CD8-positive, alpha-beta memory T cell (primary cell): ENCODE data around the gene SPAG6. TPM values are rescaled to one million over a fixed set of nuclear protein-coding genes. Genes with fewer than 3 reads are reported as not detected.

Source experiments
- CTCF ChIA-PET: fragments of 350-600 bp; sonication (Branson Sonifier 250); formaldehyde crosslinking; loops from one replicate; lab custom pipeline; 2021; ENCODE audit warnings: antibody characterized with exemption; lab: Charles Lee
- POLR2A ChIA-PET: fragments of 350-600 bp; sonication (Branson Sonifier 250); formaldehyde crosslinking; loops from one replicate; lab custom pipeline; 2021; ENCODE audit warnings: antibody characterized with exemption; lab: Charles Lee
- DNase-seq, 5 donors: peaks; one replicate each; pipeline versions ENCODE4 v3.0.0 to v3.0.0-alpha.2; 2020 to 2022; ENCODE audit warnings: mixed read lengths in 1 of 5
- H3K27ac ChIP-seq: one replicate; pipeline ENCODE4 v1.7.0; 2013; ENCODE audit warnings: low read depth, mild to moderate bottlenecking, low read length, moderate library complexity
- H3K27me3 ChIP-seq: 2 replicates; pipeline ENCODE4 v1.7.0; 2013; ENCODE audit warnings: low read length, mild to moderate bottlenecking; ENCODE audit not compliant: insufficient read depth, poor library complexity, severe bottlenecking
- H3K36me3 ChIP-seq: 2 replicates; pipeline ENCODE4 v1.7.0; 2013; ENCODE audit warnings: mild to moderate bottlenecking, low read length, moderate library complexity; ENCODE audit not compliant: insufficient read depth
- H3K4me1 ChIP-seq: 2 replicates; pipeline ENCODE4 v1.7.0; 2013; ENCODE audit warnings: mild to moderate bottlenecking, low read length, moderate library complexity; ENCODE audit not compliant: insufficient read depth
- H3K4me3 ChIP-seq: 2 replicates; pipeline ENCODE4 v1.7.0; 2013; ENCODE audit warnings: mild to moderate bottlenecking, low read length
- H3K9me3 ChIP-seq: 2 replicates; pipeline ENCODE4 v1.7.0; 2013; ENCODE audit warnings: mild to moderate bottlenecking, low read length
- H3K27ac Mint-ChIP-seq, 8 donors: one replicate each; pipeline ENCODE4 v1.8.0; 2020 to 2021; ENCODE audit warnings: mixed read lengths in 8 of 8, mild to moderate bottlenecking in 6 of 8, inconsistent platforms in 3 of 8, moderate library complexity in 3 of 8
- H3K27me3 Mint-ChIP-seq, 2 donors: one replicate each; pipeline ENCODE4 v1.8.0; 2020 to 2021; ENCODE audit warnings: mixed read lengths in 2 of 2, mild to moderate bottlenecking in 1 of 2, moderate library complexity in 1 of 2
- H3K36me3 Mint-ChIP-seq, 3 donors: one replicate each; pipeline ENCODE4 v1.8.0; 2020 to 2021; ENCODE audit warnings: mixed read lengths in 3 of 3, inconsistent platforms in 1 of 3, mild to moderate bottlenecking in 1 of 3
- H3K4me1 Mint-ChIP-seq, 3 donors: one replicate each; pipeline ENCODE4 v1.8.0; 2020 to 2021; ENCODE audit warnings: mixed read lengths in 3 of 3, inconsistent platforms in 1 of 3, mild to moderate bottlenecking in 1 of 3
- H3K4me3 Mint-ChIP-seq, 7 donors: one replicate each; pipeline ENCODE4 v1.8.0; 2020 to 2021; ENCODE audit warnings: mixed read lengths in 7 of 7, mild to moderate bottlenecking in 6 of 7, moderate library complexity in 4 of 7, inconsistent platforms in 2 of 7
- H3K9me3 Mint-ChIP-seq, 5 donors: one replicate each; pipeline ENCODE4 v1.8.0; 2020 to 2022; ENCODE audit warnings: mixed read lengths in 5 of 5, mild to moderate bottlenecking in 3 of 5, moderate library complexity in 2 of 5, inconsistent platforms in 1 of 5
- polyA plus RNA-seq: library from polyadenylated mRNA; unstranded; fragments of 300-500 nt; fragmentation: Illumina TruSeq; gene quantifications from one replicate; pipeline ENCODE4 v1.2.3, GENCODE V29; 2021
- total RNA-seq, 2 experiments: library from RNA; stranded (reverse); gene quantifications; one replicate each; pipeline ENCODE4 v1.2.3, GENCODE V29; 2021

SPAG6 gene
- total and polyA plus RNA-seq, 3 experiments from 2014 or later: 0.22 TPM; not detected in 2

GRCh38 chr10:22319547-22319979, 25.7 kb upstream of the SPAG6 start:
- H3K9me3 ChIP-seq: no peaks in the 10 kb centered on the region
- H3K4me1 Mint-ChIP-seq: peaks cover 45 to 72% (median 72%) of the 10 kb centered on the region in 3 donors
- H3K4me1 ChIP-seq: peaks cover 50% of the 10 kb centered on the region
- H3K4me3 Mint-ChIP-seq: peak overlapping the region; percentile 88 to 98 (median 92)
- peaks cover 9 to 38% of the 10 kb centered on the region in 2 donors for H3K27me3 Mint-ChIP-seq
- peak overlapping the region in 6 of 8 donors; percentile 78 to 98 (median 92) for H3K27ac Mint-ChIP-seq
- no peak for DNase-seq
- peak overlapping the region; percentile 35 for H3K4me3 ChIP-seq
- H3K36me3 Mint-ChIP-seq: peaks cover 0 to 20% (median 0%) of the 10 kb centered on the region in 3 donors
- peaks cover 20% of the 10 kb centered on the region for H3K27me3 ChIP-seq
- H3K36me3 ChIP-seq: no peaks in the 10 kb centered on the region
- CTCF ChIA-PET: interaction anchor here (1.0 to 1.5 kb wide), 2 partner anchors 13 to 117 kb away, joined by 3 read pairs; no protein-coding TSS in a partner anchor
- peak overlapping the region; percentile 44 for H3K27ac ChIP-seq
- POLR2A ChIA-PET: interaction anchor here (1.4 to 1.7 kb wide), 2 partner anchors 16 to 21 kb away, joined by 4 to 9 read pairs; no protein-coding TSS in a partner anchor
- H3K9me3 Mint-ChIP-seq: peaks cover 0 to 4% (median 0%) of the 10 kb centered on the region in 5 donors

DNA sequence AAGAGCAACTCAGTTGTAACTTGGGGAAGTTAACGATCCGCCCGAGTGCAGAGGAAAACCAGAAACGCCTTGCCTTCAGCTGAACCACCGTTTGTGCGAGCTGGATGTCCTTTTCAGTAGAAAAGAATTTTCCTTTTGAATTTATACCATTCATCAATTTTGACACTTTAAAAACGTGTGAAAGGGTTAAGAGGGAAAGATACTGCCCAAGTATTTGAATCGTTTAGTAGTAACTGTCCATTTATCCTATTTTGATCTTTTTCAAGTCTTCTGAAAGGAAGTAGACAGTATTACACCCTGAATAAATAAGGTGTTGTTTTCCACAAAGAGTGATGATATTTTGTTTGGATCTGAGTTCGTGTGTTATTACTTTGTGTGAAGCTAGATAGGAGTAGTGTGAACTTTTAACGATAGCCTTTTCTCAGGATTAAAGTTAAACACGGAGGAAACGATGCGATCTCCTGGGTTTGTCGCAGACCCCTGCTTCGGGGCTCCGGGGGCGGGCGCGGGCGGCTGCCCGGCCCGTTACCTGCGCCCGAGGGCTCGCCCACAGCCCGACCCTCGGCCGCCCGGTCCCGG, 25.2 kb upstream of the SPAG6 start:
- Mint-ChIP-seq H3K4me1 (peaks cover 50 to 73% (median 72%) of the 10 kb centered on the region in 3 donors), H3K4me3 (peak overlapping the region; percentile 88 to 98 (median 92)), H3K27ac (peak overlapping the region; percentile 52 to 98 (median 92)), H3K27me3 (peaks cover 9 to 37% of the 10 kb centered on the region in 2 donors), H3K9me3 (peaks cover 0 to 4% (median 0%) of the 10 kb centered on the region in 5 donors), H3K36me3 (peaks cover 0 to 20% (median 0%) of the 10 kb centered on the region in 3 donors)
- Histone ChIP-seq H3K9me3 (no peaks in the 10 kb centered on the region), H3K27ac (peak overlapping the region; percentile 44), H3K36me3 (no peaks in the 10 kb centered on the region), H3K4me1 (peaks cover 55% of the 10 kb centered on the region), H3K27me3 (peaks cover 20% of the 10 kb centered on the region), H3K4me3 (peak overlapping the region; percentile 35)
- no peak for DNase-seq
- CTCF ChIA-PET: interaction anchor here (1.0 to 1.5 kb wide), 2 partner anchors 12 to 116 kb away, joined by 3 read pairs; no protein-coding TSS in a partner anchor
- POLR2A ChIA-PET: interaction anchor here (1.4 to 1.7 kb wide), 2 partner anchors 15 to 21 kb away, joined by 4 to 9 read pairs; no protein-coding TSS in a partner anchor

DNA sequence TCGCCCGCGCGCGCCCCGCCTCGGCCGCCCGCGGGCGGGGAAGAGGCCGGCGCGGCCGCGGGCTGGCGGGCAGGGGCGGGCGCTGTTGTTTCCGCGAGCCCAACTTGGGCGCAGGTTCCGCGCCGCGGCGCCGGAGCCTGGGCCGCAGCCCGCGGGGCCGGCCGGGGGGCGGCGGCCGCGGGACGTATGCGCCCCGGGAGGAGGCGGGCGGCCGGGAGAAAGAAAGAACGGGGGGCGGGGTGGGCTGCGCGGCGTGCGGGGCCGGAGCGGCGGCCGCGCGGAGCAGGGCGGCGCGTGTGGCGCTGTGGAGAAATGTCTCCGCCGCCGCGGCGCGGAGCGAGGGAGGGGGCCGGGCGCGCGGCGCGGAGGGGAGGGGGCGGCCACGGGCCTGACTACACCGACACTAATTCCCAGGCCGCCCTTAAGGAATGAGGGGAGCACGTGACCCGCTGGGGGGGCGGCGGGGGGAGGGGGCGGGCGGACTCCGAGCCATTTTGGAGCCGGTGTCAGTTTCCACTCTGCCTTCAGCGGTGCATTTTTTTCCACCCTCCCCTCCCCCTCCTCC, 24.6 kb upstream of the SPAG6 start, which contains the start of gene BMI1:
Gene BMI1 (plus strand): TSS at position 509 of the 565 bp plus-strand sequence. CDS start 5,351 bp downstream, outside the sequence.
- peak; percentile 50 to 77 (median 58) for DNase-seq
- peaks cover 0 to 19% (median 0%) of the 10 kb centered on the region in 3 donors for H3K36me3 Mint-ChIP-seq
- Histone ChIP-seq H3K36me3 (no peaks in the 10 kb centered on the region), H3K27me3 (peaks cover 20% of the 10 kb centered on the region), H3K4me3 (peak within 1 kb of the TSS; percentile 52), H3K27ac (peak within 1 kb of the TSS; percentile 52), H3K9me3 (no peaks in the 10 kb centered on the region), H3K4me1 (peaks cover 53% of the 10 kb centered on the region)
- H3K4me3 Mint-ChIP-seq: peak within 1 kb of the TSS; percentile 88 to 98 (median 92)
- peak within 1 kb of the TSS; percentile 78 to 98 (median 93) for H3K27ac Mint-ChIP-seq
- H3K4me1 Mint-ChIP-seq: peaks cover 46 to 68% (median 68%) of the 10 kb centered on the region in 3 donors
- POLR2A ChIA-PET: interaction anchor here (1.0 to 2.5 kb wide), 6 partner anchors 14 to 125 kb away, joined by 3 to 13 read pairs (median 4); no protein-coding TSS in a partner anchor
- peaks cover 0 to 4% (median 0%) of the 10 kb centered on the region in 5 donors for H3K9me3 Mint-ChIP-seq
- H3K27me3 Mint-ChIP-seq: peaks cover 9 to 38% of the 10 kb centered on the region in 2 donors
- CTCF ChIA-PET: no interaction called here

- H3K36me3 ChIP-seq: no peaks in the 10 kb centered on the region
- Mint-ChIP-seq H3K9me3 (peaks cover 0 to 4% (median 0%) of the 10 kb centered on the region in 5 donors), H3K4me1 (peaks cover 50 to 72% (median 70%) of the 10 kb centered on the region in 3 donors), H3K27ac (peak overlapping the region in 6 of 8 donors; percentile 60 to 96 (median 79)), H3K4me3 (peak overlapping the region; percentile 81 to 98 (median 85)), H3K27me3 (peaks cover 13 to 42% of the 10 kb centered on the region in 2 donors), H3K36me3 (peaks cover 0 to 19% (median 0%) of the 10 kb centered on the region in 3 donors)
- peaks cover 20% of the 10 kb centered on the region for H3K27me3 ChIP-seq
- peak overlapping the region; percentile 52 for H3K27ac ChIP-seq
- POLR2A ChIA-PET: interaction anchor here (1.0 to 2.5 kb wide), 5 partner anchors 19 to 124 kb away, joined by 3 to 13 read pairs (median 4); no protein-coding TSS in a partner anchor
- no peaks in the 10 kb centered on the region for H3K9me3 ChIP-seq
- CTCF ChIA-PET: interaction anchor here (0.8 kb wide), 1 partner anchor 10 kb away, joined by 3 read pairs; no protein-coding TSS in a partner anchor
- peak overlapping the region; percentile 52 for H3K4me3 ChIP-seq
- peak; percentile 45 to 79 (median 72) for DNase-seq
- peaks cover 58% of the 10 kb centered on the region for H3K4me1 ChIP-seq
Observed at GRCh38 chr10:22321156-22321923, 24.0 kb upstream of the SPAG6 start.

DNA sequence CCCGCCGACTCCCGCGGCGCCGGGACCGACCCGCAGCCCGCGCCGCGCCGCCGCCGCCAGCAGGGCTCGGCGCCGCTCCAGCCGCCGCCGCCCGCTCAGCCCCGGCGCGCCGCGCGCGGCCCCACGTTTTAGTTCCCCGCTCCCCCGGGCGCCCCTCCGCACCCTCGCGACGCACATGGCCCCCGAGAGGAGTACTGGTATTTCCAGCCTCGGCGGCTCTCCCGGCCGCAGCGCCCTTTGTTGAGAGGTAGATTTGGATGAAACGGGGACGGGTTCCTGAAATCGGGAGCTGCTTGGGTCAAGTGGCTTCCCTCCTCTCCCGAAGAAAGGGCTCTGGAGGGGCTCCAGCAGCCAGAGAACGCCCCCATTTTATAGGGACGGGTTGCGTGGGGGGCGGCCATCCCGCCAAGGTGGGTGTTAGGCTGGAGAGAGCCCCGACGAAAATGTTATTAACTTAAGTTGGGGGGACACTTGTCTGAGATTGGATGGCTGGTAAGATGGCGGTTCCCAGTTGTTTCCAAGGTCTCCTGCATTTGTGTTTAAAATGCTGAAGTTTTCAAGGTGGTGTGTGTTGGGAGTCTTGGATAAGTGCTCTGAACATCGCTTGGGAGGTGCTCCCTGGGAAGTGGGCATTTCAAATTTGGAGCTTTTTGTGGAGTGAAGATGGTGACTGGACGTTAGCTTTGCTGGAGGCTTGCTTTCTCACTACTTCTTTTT, 23.2 kb upstream of the SPAG6 start:
- peak overlapping the region; percentile 74 to 91 (median 84) for H3K4me3 Mint-ChIP-seq
- peak in 3 of 5 donors; percentile 12 to 43 (median 21) for DNase-seq

GRCh38 chr10:22322641-22323160, 22.6 kb upstream of the SPAG6 start:
- Histone ChIP-seq H3K27me3 (peaks cover 20% of the 10 kb centered on the region), H3K4me1 (peaks cover 47% of the 10 kb centered on the region), H3K9me3 (no peaks in the 10 kb centered on the region), H3K4me3 (peak overlapping the region; percentile 63), H3K27ac (no peak overlapping the region), H3K36me3 (no peaks in the 10 kb centered on the region)
- ChIA-PET CTCF (interaction anchor here (0.9 kb wide), 2 partner anchors 9 to 17 kb away, joined by 3 read pairs; no protein-coding TSS in a partner anchor), POLR2A (interaction anchor here (0.6 to 3.4 kb wide), 7 partner anchors 9 to 319 kb away, joined by 3 to 19 read pairs (median 3); partner anchors contain the start of gene DNAJC1)
- Mint-ChIP-seq H3K4me1 (peaks cover 44 to 67% (median 65%) of the 10 kb centered on the region in 3 donors), H3K9me3 (peaks cover 0 to 4% (median 0%) of the 10 kb centered on the region in 5 donors), H3K4me3 (peak overlapping the region; percentile 74 to 91 (median 84)), H3K27ac (peak overlapping the region in 7 of 8 donors; percentile 74 to 90 (median 87)), H3K27me3 (peaks cover 13 to 41% of the 10 kb centered on the region in 2 donors), H3K36me3 (peaks cover 0 to 24% (median 0%) of the 10 kb centered on the region in 3 donors)
- DNase-seq: no peak

More for the DNA sequence above, 23.2 kb upstream of the SPAG6 start:
- Histone ChIP-seq H3K36me3 (no peaks in the 10 kb centered on the region), H3K4me3 (peak overlapping the region; percentile 63), H3K9me3 (no peaks in the 10 kb centered on the region), H3K4me1 (peaks cover 53% of the 10 kb centered on the region), H3K27me3 (peaks cover 20% of the 10 kb centered on the region), H3K27ac (peak overlapping the region; percentile 38)
- H3K4me1 Mint-ChIP-seq: peaks cover 48 to 72% (median 71%) of the 10 kb centered on the region in 3 donors
- ChIA-PET CTCF (interaction anchor here (0.8 to 0.9 kb wide), 3 partner anchors 10 to 18 kb away, joined by 3 read pairs; no protein-coding TSS in a partner anchor), POLR2A (interaction anchor here (0.6 to 3.4 kb wide), 10 partner anchors 10 to 319 kb away, joined by 3 to 19 read pairs (median 3); partner anchors contain the start of gene DNAJC1)
- peaks cover 0 to 20% (median 0%) of the 10 kb centered on the region in 3 donors for H3K36me3 Mint-ChIP-seq
- peaks cover 0 to 4% (median 0%) of the 10 kb centered on the region in 5 donors for H3K9me3 Mint-ChIP-seq
- peak overlapping the region; percentile 67 to 90 (median 86) for H3K27ac Mint-ChIP-seq
- H3K27me3 Mint-ChIP-seq: peaks cover 13 to 47% of the 10 kb centered on the region in 2 donors
